Esophagus mucosa (tissue), 1 donor: ENCODE data around the gene PRCD. TPM values are rescaled to one million over a fixed set of nuclear protein-coding genes. Genes with fewer than 3 reads are reported as not detected.

Experiments
- ATAC-seq: fragments of 200-7000 bp; cut with Tn5 transposase; one replicate; pipeline ENCODE4 v1.9.1; 2020
- total RNA-seq: library from RNA; stranded (reverse); gene quantifications from one replicate; pipeline ENCODE4 v1.2.4, GENCODE V29; 2023
- donor health status: DM: yes; HTN: yes; CAD: no.

PRCD gene
- total RNA-seq, 1 donor from 2014 or later: 0.64 TPM

DNA sequence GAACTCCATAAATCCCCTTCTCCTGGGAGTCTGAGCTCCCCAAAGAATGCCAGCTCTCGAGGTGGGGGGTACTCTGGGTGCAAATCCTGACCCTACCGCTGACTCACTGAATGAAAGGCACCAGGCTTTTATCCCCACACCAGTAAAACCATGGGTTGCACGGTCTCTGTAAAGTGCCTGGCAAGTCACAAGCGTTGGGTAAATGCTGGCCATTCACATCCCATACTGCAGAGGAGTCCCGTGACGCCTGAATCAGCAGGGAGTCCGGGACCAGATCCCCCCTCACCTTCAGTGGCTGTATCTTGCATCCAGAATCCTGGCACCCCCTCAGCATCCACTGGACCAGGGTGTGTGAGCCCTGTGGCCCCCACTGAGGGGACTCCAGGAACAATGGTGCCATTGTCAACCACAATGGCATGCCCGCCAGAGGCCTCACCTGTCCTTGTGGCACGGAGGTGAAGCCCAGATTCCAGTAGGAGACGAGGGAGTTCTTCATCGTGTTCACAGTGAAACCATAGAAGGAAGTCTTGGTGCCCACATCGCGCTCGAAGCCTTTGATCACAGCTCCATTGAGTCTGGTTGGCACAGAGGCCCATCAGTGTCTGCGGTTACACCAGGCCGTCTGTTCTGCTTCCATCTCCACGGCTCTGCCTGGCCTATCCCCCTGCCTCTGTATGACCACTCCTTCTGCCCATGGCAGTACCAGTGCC is 32.5 kb downstream of the PRCD start:
- ATAC-seq: no peak

DNA sequence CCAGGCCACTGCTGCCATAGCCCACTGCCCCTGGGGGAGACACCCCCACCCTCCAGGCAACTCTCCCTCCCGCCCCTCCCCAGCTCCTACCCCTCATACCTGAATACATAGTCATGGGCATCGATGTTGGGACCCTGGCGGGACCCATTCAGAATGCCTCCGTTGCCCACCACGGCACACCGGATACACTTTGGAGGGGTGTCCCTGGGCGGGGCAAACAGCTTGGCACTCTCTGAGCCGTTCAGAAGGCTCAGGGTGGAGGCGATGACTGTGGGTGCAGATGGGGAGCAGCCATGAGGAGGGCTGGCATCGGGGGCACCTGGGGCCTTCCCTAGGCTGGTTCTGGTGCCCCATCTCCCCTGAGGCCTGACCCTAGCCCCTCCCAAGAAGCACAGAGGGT is 33.3 kb downstream of the PRCD start:
- no peak for ATAC-seq

- no peak for ATAC-seq
These were observed 34.3 kb downstream of the PRCD start for GRCh38 chr17:76574166-76574565.

- no peak for ATAC-seq
These were observed 35.7 kb downstream of the PRCD start for GRCh38 chr17:76575570-76575969.

- no peak for ATAC-seq
These were observed 36.3 kb downstream of the PRCD start for GRCh38 chr17:76576189-76576588.

DNA sequence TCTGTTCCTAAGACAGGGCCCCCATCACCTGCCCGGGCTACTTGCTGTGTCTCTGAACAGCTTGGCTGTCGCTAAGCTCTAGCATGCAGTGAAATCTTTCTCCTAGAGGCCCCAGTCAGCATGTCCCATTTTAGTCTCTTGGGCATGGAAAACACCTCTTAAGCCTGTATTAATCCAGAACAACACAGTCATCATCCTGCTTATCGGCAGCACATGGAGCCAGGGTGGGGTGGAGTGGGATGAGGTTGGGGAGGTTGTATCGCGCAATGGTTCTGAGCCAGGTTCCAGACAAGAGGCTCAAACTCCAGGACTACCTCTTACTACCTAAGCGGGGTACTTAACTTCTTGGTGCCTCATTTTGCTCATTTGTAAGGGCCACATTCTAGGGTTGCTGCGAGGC is 38.0 kb downstream of the PRCD start:
- no peak for ATAC-seq

DNA sequence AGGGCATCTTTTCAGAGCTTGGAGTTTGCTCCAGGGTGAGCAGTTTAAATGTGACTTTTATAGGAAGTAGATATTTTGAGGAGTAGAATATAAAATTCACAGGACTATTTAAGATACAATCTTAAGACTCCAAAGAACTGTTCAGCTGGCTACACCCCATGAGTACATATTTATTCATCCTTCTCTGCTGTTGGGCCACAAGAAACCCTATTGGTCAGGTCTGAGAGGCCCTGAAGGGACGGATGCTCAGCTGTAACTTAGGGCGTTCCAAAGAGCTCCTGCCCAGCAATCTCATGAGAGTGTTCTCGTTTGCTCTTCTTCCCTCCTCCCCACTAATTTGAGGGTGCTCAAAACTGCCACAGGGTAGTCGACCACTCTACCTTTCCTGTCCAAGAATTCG is 38.5 kb downstream of the PRCD start:
- peak; percentile 48 for ATAC-seq

GRCh38 chr17:76579281-76579680 is 39.4 kb downstream of the PRCD start:
- no peak for ATAC-seq

GRCh38 chr17:76581515-76581914 is 41.7 kb downstream of the PRCD start:
- peak; percentile 47 for ATAC-seq

- peak; percentile 31 for ATAC-seq
These were observed 42.8 kb downstream of the PRCD start for GRCh38 chr17:76582660-76583059.

- ATAC-seq: no peak
These were observed 44.7 kb downstream of the PRCD start for GRCh38 chr17:76584427-76585032.

DNA sequence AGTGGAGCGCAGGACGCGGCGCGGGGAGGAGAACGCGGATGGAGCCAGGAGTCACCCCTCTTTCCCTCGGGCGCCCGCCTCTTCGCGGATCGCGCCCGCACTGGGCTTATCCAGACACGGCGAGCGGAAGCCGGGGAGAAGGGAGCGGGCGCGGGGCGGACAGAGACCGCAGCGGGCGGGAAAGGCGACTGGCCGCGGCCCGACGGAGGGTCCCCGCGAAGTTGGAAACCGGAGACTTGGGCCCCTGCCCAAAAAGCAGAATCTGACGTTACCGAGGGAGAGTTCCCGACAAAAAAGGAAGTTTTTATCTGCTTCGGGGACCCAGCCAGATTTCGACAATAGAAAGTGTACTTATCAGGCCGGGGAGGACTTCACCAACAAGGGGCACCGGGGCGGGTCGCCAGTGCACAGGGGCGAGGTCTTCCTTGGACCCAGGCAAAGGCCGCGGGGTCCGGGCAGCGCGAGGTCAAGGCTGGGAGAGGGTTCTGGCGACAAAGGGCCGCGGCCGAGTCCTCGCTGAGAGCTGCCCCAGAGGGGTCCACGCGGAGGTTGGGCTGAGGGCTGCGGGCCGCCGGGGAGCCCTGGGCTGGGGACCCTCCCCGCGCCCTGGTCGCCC is 45.3 kb downstream of the PRCD start:
- ATAC-seq: peak; percentile 32

DNA sequence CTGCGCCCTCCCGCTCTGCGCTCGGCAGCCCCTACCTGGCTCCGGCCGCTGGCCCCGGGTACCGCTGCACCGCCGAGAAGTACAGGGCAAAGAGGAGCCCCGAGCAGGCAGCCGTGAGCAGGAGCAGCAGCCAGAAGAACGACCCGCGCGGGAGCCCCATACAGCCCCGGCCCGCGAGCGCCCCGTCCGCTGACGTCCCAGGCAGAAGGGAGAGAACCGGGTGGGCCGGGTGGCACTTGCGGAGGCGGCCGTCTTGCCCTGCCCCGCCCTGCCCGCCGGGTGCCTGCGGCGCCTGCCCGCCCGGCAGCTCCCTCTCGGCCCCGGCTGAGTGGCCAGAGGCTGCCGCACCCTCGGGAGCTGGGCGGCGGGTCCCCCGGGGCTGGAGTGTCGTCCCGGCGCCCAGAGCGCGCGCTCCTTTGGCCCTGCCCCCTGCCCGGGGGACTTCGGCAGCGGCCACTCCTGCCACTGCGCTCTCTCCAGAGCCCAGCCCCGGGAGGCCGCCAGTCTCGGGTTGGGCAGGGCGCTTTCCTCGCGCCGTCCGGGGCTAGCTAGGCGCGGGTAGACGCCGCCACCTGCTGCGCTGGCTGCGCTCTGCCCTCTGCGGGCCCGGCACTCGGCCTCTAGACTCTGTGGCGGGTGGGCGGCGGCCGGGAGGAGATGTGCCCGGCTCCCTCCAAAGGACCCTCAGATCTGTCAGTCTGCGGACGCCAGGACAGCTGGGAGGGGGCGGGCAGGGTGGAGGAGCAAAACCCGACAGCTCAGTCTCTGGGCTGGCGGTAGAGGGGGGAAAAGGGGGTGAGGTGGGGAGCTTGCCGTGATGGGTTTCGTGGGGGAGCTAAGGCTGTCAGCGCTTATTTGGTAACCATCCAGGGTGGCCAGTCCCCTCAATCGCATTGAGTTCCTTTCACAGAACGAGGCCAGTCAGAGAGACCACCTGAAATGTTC is 46.1 kb downstream of the PRCD start, which contains the start of gene ST6GALNAC2:
ST6GALNAC2 (minus strand) TSS at position 212 of the 945 bp plus-strand sequence; CDS start at position 160, 52 bp downstream.
- ATAC-seq: peak; percentile 74

- ATAC-seq: peak; percentile 81
These were observed 47.1 kb downstream of the PRCD start for GRCh38 chr17:76586741-76587487.

- no peak for ATAC-seq
These were observed 48.3 kb downstream of the PRCD start for GRCh38 chr17:76588182-76588581.

- ATAC-seq: peak; percentile 77
These were observed 53.6 kb downstream of the PRCD start for GRCh38 chr17:76593384-76593826.

DNA sequence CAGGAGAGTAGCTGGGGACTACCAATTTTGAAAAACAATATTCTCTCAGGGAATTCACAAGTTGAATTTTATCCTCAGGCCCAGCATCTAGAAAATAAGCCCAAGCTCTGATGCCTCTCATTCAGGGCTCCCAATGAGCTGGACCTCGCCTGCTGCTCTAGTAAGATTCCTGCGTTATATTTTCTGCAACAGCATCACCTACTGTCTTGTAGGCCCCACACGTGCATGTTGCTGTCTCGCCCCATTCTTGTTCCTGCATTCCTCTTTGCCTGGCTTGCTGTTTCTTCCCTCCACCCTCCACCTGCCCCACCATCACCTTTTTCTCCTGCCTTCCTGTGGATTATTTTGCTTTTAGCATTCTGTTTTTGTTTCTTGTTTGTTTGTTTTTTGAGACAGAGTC is 54.1 kb downstream of the PRCD start:
- no peak for ATAC-seq

GRCh38 chr17:76594690-76595089 is 54.8 kb downstream of the PRCD start:
- ATAC-seq: no peak
